GM12874 (cell line): ENCODE measurements around the gene NAV1.

ENCODE experiments used
- CTCF ChIP-seq: IDR thresholded peaks from 2 replicates; pipeline ENCODE4 v1.5.1; 2011; ENCODE audit warnings: low read depth, mild to moderate bottlenecking, control low read depth, low read length, moderate library complexity; ENCODE audit not compliant: insufficient read depth

The NAV1 gene, protein sequence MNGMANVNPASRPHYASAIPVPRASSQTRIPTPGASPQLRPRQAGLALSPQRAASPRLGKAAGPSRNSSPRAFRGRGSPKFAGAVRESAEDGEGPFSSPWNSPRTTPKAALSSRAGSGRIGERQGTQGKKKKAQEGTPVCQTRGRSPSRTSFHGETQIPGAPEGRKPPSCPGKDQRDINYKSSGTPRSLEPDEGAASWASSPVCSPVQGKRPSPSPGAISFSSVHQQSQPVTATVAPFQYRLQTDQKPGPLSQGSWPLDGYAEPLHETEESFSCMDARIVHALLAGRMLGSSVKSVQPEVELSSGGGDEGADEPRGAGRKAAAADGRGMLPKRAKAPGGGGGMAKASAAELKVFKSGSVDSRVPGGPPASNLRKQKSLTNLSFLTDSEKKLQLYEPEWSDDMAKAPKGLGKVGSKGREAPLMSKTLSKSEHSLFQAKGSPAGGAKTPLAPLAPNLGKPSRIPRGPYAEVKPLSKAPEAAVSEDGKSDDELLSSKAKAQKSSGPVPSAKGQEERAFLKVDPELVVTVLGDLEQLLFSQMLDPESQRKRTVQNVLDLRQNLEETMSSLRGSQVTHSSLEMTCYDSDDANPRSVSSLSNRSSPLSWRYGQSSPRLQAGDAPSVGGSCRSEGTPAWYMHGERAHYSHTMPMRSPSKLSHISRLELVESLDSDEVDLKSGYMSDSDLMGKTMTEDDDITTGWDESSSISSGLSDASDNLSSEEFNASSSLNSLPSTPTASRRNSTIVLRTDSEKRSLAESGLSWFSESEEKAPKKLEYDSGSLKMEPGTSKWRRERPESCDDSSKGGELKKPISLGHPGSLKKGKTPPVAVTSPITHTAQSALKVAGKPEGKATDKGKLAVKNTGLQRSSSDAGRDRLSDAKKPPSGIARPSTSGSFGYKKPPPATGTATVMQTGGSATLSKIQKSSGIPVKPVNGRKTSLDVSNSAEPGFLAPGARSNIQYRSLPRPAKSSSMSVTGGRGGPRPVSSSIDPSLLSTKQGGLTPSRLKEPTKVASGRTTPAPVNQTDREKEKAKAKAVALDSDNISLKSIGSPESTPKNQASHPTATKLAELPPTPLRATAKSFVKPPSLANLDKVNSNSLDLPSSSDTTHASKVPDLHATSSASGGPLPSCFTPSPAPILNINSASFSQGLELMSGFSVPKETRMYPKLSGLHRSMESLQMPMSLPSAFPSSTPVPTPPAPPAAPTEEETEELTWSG (N-terminal part only)

DNA sequence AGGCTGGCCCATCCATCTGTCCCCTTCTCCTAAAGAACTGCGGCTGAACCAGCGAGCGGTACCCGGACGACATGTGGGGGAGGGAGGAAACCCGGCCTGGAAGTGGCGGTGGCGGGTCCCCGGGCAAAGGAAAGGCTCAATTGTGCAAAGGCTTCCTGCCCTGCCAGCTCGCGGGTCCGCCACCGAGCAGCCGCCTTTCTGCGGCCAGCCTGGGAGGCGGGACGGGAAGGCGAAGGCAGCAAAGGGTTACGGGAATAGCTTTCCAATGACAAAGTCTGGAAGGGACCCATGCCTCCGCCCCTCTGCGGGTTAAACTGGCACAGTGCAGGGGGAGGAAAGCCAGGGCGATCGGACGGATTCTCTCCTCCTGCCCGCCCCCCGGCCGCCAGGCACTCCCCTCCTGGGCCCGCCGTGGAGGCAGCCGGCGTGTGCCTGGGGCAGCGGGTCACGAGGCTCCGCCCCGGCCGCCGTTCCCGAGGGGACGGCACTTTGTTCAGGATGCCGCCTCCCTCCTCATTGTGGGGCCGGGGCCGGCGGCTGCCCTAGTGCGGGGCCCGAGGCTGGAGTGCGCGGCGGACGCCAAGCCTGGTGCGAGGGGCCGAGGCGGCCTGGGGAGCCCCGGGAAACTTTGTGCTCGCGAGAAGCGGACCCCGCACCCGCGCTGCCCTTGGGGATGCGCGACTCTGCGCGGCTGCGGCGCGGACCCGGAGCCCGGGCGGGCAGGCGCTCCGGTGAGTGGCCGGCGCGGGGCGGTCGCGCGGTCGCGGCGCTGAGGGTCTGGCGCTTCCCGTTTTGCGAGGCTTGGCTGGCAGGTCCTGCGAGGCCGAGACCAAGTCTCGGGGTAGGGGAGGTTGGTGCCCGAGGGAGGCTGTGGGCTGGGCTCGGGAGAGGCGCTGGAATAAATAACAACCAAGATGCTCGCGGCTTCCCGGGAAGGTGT is at the start of gene NAV1:
Gene NAV1, plus strand, starts transcription at position 516 of the 940 bp plus-strand sequence. CDS start 83,758 bp downstream, outside the sequence.
- no peak for TF ChIP-seq CTCF

- no peak for TF ChIP-seq CTCF
Observed at GRCh38 chr1:201489643-201490261, 49.2 kb upstream of the NAV1 start.

DNA sequence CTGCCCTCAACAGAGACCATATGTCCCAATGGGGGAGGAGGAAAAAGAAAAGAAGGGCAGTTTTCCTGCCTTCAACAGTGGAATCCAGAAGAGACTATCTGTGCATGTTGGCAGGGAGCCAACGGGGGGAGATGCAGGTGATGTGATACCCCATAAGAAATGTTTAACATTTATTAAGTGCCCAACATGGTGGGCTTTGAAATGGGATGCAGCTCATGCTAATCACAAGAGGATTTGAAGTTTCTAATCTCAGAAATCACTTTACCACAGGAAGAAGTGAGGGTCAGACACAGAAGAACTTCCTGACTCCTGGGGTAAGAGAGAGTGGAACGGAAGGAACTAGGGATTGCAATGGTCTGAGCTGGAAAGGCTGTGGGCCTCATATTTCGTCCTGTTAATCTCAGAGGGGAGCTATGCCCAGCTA is 48.2 kb upstream of the NAV1 start:
- TF ChIP-seq CTCF = no peak

DNA sequence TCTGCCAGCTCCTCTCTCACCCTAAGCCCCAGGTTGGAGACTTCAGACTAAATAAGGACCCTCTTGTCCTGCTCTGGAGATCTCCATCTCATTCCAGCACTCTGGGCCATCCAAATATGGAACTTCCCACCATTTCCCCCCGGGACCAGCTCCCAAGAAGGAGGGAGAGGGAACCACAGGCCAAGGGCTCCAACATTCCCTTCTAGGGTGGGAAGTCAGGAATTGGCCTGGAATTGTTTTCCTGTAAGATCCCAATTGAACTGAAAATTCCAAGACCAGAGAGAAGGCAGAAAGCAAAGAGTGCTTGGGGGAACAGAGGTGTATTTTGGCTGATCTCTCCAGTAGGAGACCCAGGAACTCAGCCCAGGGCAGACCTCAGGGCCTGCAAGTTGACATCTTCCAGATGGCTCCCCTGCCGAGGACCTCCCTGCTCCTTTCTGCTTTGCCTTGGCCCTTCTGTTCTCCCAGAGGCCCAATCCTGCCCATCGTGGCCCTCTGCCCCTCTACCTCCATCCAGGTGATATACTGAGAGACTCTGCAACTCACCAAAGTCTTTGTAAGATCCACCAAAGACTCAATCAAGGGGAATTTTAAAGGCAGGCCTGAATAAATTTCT is 46.9 kb upstream of the NAV1 start:
- TF ChIP-seq CTCF = no peak

DNA sequence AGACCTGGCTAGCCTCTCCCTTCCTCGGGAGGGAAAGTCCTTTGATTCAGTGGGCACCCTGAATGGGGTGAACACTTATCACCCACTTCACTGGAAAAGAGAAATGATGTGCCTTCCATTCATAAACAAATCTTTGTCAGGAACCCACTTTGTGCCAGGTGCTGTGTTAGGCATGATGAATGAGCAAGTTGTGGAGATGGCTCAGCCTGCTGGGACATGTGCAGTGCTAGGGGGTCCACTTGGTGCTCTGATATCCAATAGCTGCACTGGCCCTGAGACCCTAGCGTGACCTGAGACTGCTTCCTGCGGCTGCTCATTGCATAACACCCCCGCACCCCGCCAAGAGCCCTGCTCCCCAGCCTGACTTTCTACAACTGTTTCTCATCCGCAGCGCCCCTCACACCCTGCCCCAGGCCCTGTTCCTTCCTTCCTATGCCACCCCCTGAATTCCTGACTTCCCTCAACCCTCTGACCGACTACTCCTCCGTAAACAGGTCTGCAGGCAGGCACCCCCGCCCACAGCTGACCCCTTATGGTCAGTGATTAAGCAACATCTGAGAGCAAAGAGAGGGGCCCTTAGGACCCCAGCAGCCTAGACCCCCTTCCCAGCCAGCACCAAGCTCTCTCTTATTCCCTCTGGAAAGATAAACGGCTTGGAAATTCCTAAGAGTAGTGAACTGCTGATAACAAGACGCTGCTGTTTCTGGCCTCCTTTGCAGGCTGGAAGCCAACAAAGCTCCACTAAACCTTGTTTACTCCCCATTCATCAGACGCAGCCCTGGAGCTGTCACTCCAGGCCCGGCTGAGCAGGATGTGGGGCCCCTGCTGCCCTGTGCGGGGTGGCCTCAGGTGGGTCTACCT is 44.9 kb upstream of the NAV1 start:
- TF ChIP-seq CTCF = no peak
